ENCODE results near the gene EYA2.

DNA sequence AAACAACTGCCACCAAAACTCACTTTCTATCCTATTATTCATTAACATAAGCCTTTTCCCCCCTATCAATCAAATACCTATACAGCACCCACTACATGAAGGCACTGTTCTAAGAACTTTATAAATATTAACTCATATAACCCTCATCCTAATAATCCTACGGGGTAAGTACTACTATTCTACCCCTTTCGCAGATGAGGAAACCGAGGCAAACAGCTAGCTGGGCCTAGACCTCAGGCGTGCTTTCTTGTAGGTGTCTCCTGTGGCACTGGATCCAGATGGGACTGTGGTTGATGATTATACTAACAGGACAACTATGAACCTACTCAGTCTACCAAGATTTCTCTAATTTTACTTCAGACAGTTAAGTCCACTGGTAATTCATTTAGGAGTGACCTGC is 330.2 kb downstream of the EYA2 start:
- TF ChIP-seq, protein P1, sequence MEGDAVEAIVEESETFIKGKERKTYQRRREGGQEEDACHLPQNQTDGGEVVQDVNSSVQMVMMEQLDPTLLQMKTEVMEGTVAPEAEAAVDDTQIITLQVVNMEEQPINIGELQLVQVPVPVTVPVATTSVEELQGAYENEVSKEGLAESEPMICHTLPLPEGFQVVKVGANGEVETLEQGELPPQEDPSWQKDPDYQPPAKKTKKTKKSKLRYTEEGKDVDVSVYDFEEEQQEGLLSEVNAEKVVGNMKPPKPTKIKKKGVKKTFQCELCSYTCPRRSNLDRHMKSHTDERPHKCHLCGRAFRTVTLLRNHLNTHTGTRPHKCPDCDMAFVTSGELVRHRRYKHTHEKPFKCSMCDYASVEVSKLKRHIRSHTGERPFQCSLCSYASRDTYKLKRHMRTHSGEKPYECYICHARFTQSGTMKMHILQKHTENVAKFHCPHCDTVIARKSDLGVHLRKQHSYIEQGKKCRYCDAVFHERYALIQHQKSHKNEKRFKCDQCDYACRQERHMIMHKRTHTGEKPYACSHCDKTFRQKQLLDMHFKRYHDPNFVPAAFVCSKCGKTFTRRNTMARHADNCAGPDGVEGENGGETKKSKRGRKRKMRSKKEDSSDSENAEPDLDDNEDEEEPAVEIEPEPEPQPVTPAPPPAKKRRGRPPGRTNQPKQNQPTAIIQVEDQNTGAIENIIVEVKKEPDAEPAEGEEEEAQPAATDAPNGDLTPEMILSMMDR (conservative IDR thresholded peaks at IDR 0.05), result no peak
- no peak for TF ChIP-seq ZFX (IDR thresholded peaks at IDR 0.05)

Measured in C4-2B (cell line).